ENCODE data around the gene RHOF.

RHOF gene

GRCh38 chr12:121793440-121793837 is at the start of gene RHOF:
Gene RHOF, minus strand, starts transcription at chr12:121793688. Its CDS starts 55 bp downstream, at chr12:121793633.
- in situ Hi-C loops (cut with HindIII; ENCODE audit: low sequenced_read_pairs), result no loop called here

GRCh38 chr12:121839993-121840761 is 46.7 kb upstream of the RHOF start:
- in situ Hi-C loops (cut with HindIII; ENCODE audit: low sequenced_read_pairs), result no loop called here

- in situ Hi-C loops (cut with HindIII; ENCODE audit: low sequenced_read_pairs), result no loop called here
These were observed 45.9 kb upstream of the RHOF start for GRCh38 chr12:121839106-121839992.

GRCh38 chr12:121838126-121838525 is 44.6 kb upstream of the RHOF start:
- in situ Hi-C loops (cut with HindIII; ENCODE audit: low sequenced_read_pairs), result no loop called here

GRCh38 chr12:121837680-121838079 is 44.2 kb upstream of the RHOF start:
- in situ Hi-C loops (cut with HindIII; ENCODE audit: low sequenced_read_pairs), result no loop called here

GRCh38 chr12:121831571-121832245 is 38.2 kb upstream of the RHOF start:
- in situ Hi-C loops (cut with HindIII; ENCODE audit: low sequenced_read_pairs), result loop anchor here (5.0 kb wide), 1 partner anchor 34 kb away; no protein-coding TSS in a partner anchor

GRCh38 chr12:121830588-121831265 is 37.2 kb upstream of the RHOF start:
- in situ Hi-C loops (cut with HindIII; ENCODE audit: low sequenced_read_pairs), result loop anchor here (5.0 kb wide), 1 partner anchor 33 kb away; no protein-coding TSS in a partner anchor

- in situ Hi-C loops (cut with HindIII; ENCODE audit: low sequenced_read_pairs), result loop anchor here (5.0 kb wide), 1 partner anchor 33 kb away; no protein-coding TSS in a partner anchor
These were observed 36.6 kb upstream of the RHOF start for GRCh38 chr12:121830134-121830533.

- in situ Hi-C loops (cut with HindIII; ENCODE audit: low sequenced_read_pairs), result no loop called here
These were observed 35.9 kb upstream of the RHOF start for GRCh38 chr12:121829250-121829918.

GRCh38 chr12:121828826-121829225 is 35.3 kb upstream of the RHOF start:
- in situ Hi-C loops (cut with HindIII; ENCODE audit: low sequenced_read_pairs), result no loop called here

- in situ Hi-C loops (cut with HindIII; ENCODE audit: low sequenced_read_pairs), result no loop called here
These were observed 34.8 kb upstream of the RHOF start for GRCh38 chr12:121828306-121828705.

GRCh38 chr12:121827351-121828099 is 34.0 kb upstream of the RHOF start:
- in situ Hi-C loops (cut with HindIII; ENCODE audit: low sequenced_read_pairs), result no loop called here

GRCh38 chr12:121826318-121827150 is 33.0 kb upstream of the RHOF start:
- in situ Hi-C loops (cut with HindIII; ENCODE audit: low sequenced_read_pairs), result no loop called here

- in situ Hi-C loops (cut with HindIII; ENCODE audit: low sequenced_read_pairs), result no loop called here
These were observed 31.6 kb upstream of the RHOF start for GRCh38 chr12:121825041-121825523.

GRCh38 chr12:121823727-121824115 is 30.2 kb upstream of the RHOF start:
- in situ Hi-C loops (cut with HindIII; ENCODE audit: low sequenced_read_pairs), result no loop called here

GRCh38 chr12:121823101-121823726 is 29.7 kb upstream of the RHOF start:
- in situ Hi-C loops (cut with HindIII; ENCODE audit: low sequenced_read_pairs), result no loop called here

- in situ Hi-C loops (cut with HindIII; ENCODE audit: low sequenced_read_pairs), result no loop called here
These were observed 29.1 kb upstream of the RHOF start for GRCh38 chr12:121822393-121823100.

Data from endothelial cell of hepatic sinusoid (primary cell).